Body of pancreas (tissue), 4 donors: ENCODE results near the gene HPRT1. TPM values are rescaled to one million over a fixed set of nuclear protein-coding genes. Genes with fewer than 3 reads are reported as not detected.

ENCODE experiments used
- ATAC-seq: fragments of 150-250 bp; one replicate; pipeline ENCODE4 v1.9.1; 2016
- DNase-seq, 4 donors: peaks; one replicate each; pipeline ENCODE4 v3.0.0-alpha.2; 2019
- H3K27ac ChIP-seq, 4 donors: fragments of 200-600 bp; sonication (generic); 1 replicate in 3 of 4; 2 replicates in 1 of 4; pipeline versions ENCODE4 v1.5.1 to v1.6.1; 2016 to 2019; ENCODE audit warnings: mild to moderate bottlenecking in 1 of 4, mixed read lengths in 1 of 4, moderate library complexity in 1 of 4
- H3K27me3 ChIP-seq, 2 donors: fragments of 200-600 bp; sonication (generic); one replicate each; pipeline ENCODE4 v1.6.0; 2016; ENCODE audit warnings: mild to moderate bottlenecking in 1 of 2
- H3K36me3 ChIP-seq, 2 donors: fragments of 200-600 bp; sonication (generic); replicated peaks in 1 of 2; 2 replicates each; pipeline ENCODE4 v1.5.1; 2016; ENCODE audit warnings: low read depth in 2 of 2; ENCODE audit not compliant: insufficient read depth in 1 of 2
- H3K4me1 ChIP-seq: fragments of 200-600 bp; sonication (generic); one replicate; pipeline ENCODE4 v1.6.0; 2016
- H3K4me3 ChIP-seq, 2 donors: fragments of 200-600 bp; sonication (generic); 1 replicate in 1 of 2; 2 replicates in 1 of 2; pipeline ENCODE4 v1.5.1; 2016 to 2019
- H3K9me3 ChIP-seq, 3 donors: fragments of 200-600 bp; sonication (generic); 1 replicate in 2 of 3; 2 replicates in 1 of 3; pipeline ENCODE4 v1.5.1; 2016
- CTCF ChIP-seq, 7 experiments: fragments of 450-650 bp in 4 of 7; fragments of 200-600 bp in 3 of 7; sonication (generic) in 3 of 7; IDR thresholded peaks; one replicate each; pipeline ENCODE4 v1.5.1; 2016 to 2019; ENCODE audit warnings: antibody characterized with exemption in 7 of 7
- POLR2A ChIP-seq, 3 donors: fragments of 450-650 bp; IDR thresholded peaks; one replicate each; pipeline ENCODE4 v1.6.1; 2016; ENCODE audit warnings: antibody characterized with exemption in 3 of 3, mild to moderate bottlenecking in 2 of 3
- WGBS, 2 donors: methylation state at CpG; one replicate each; pipeline ENCODE4 v1.1.5; 2017; 5-methylcytosine and 5-hydroxymethylcytosine counted together
- intact Hi-C: fragments of 100-400 bp; cut with DNase I; formaldehyde crosslinking; loops from one replicate; pipeline ENCODE4 v1.15.1; 2023
- total RNA-seq, 2 donors: library from RNA; depleted of rRNA; stranded (reverse); fragments of >200 nt; gene quantifications; one replicate each; pipeline ENCODE4 v1.1.0, GENCODE V29; 2016

HPRT1 gene
- total RNA-seq, 2 donors from 2014 or later = 15.8 to 18.7 TPM

GRCh38 chrX:134469486-134469885 lies 9.5 kb downstream of the HPRT1 start:
- no peaks in the 10 kb centered on the region for H3K4me1 ChIP-seq
- H3K27ac ChIP-seq = no peak overlapping the region
- intact Hi-C loops = no loop called here
- H3K4me3 ChIP-seq = no peak overlapping the region
- DNase-seq (no peak), ATAC-seq (no peak)
- no peaks in the 10 kb centered on the region for H3K36me3 ChIP-seq
- H3K9me3 ChIP-seq = no peaks in the 10 kb centered on the region
- TF ChIP-seq CTCF (IDR thresholded peaks at IDR 0.05) = no peak
- no peak for TF ChIP-seq POLR2A (IDR thresholded peaks at IDR 0.05)
- no peaks in the 10 kb centered on the region for H3K27me3 ChIP-seq
- WGBS, 2 donors = 17 to 36% methylated on average over 2 of the region's 2 CpGs

DNA sequence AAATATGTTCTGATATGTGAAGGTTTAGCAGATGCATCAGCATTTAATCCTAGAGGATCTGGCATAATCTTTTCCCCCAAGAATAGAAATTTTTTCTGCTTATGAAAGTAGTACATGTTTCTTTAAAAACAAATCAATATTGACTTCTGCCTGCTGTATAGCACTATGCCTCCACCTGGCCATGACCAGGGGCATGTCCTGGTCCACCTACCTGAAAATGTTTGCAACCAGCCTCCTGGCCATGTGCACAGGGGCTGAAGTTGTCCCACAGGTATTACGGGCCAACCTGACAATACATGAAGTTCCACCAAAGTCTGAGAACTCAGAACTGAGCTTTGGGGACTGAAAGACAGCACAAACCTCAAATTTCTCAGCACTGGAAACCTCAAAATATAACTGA lies 10.0 kb downstream of the HPRT1 start:
- no peak for TF ChIP-seq CTCF (IDR thresholded peaks at IDR 0.05)
- no peak for TF ChIP-seq POLR2A (IDR thresholded peaks at IDR 0.05)
- no peak for ATAC-seq
- H3K4me1 ChIP-seq = no peaks in the 10 kb centered on the region
- H3K27ac ChIP-seq = no peak overlapping the region
- WGBS, 2 donors = 50 to 67% methylated on average over 1 of the region's 1 CpG
- H3K9me3 ChIP-seq = no peaks in the 10 kb centered on the region
- peak in 1 of 4 donors; percentile 18 for DNase-seq
- no peak overlapping the region for H3K4me3 ChIP-seq
- intact Hi-C loops = no loop called here
- H3K36me3 ChIP-seq = no peaks in the 10 kb centered on the region
- H3K27me3 ChIP-seq = no peaks in the 10 kb centered on the region

DNA sequence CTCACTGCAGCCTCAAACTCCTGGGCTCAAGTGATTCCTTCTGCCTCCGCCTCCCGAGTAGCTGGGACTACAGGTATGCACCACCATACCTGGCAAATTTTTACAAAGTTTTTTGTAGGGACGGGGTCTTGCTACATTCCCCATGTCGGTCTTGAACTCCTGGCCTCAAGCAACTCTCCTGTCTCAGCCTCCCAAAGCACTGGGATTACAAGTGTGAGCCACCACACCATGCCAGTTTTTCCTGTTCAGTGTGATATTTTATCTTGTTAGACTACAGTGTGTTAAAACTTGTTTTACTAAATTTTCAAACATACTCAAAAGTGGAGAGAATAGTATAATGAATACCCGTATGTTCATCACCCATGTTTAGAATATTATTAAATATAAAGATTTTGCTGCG lies 12.1 kb downstream of the HPRT1 start:
- Histone ChIP-seq H3K36me3 (no peaks in the 10 kb centered on the region), H3K4me3 (no peak overlapping the region), H3K27ac (no peak overlapping the region), H3K9me3 (no peaks in the 10 kb centered on the region), H3K4me1 (no peaks in the 10 kb centered on the region), H3K27me3 (no peaks in the 10 kb centered on the region)
- no peak for TF ChIP-seq CTCF (IDR thresholded peaks at IDR 0.05)
- no peak for TF ChIP-seq POLR2A (IDR thresholded peaks at IDR 0.05)
- ATAC-seq (no peak), DNase-seq (no peak)
- WGBS, 2 donors = 96 to 97% methylated on average over 4 to 6 of the region's 6 CpGs
- intact Hi-C loops = no loop called here

- H3K27ac ChIP-seq = no peak overlapping the region
- DNase-seq (no peak), ATAC-seq (no peak)
- no peak for TF ChIP-seq POLR2A (IDR thresholded peaks at IDR 0.05)
- H3K4me3 ChIP-seq = no peak overlapping the region
- intact Hi-C loops = no loop called here
- no peaks in the 10 kb centered on the region for H3K27me3 ChIP-seq
- H3K36me3 ChIP-seq = no peaks in the 10 kb centered on the region
- H3K9me3 ChIP-seq = no peaks in the 10 kb centered on the region
- no peaks in the 10 kb centered on the region for H3K4me1 ChIP-seq
- 79 to 89% methylated on average over 1 of the region's 1 CpG for WGBS, 2 donors
Observed at GRCh38 chrX:134476284-134476683, 16.3 kb downstream of the HPRT1 start.

DNA sequence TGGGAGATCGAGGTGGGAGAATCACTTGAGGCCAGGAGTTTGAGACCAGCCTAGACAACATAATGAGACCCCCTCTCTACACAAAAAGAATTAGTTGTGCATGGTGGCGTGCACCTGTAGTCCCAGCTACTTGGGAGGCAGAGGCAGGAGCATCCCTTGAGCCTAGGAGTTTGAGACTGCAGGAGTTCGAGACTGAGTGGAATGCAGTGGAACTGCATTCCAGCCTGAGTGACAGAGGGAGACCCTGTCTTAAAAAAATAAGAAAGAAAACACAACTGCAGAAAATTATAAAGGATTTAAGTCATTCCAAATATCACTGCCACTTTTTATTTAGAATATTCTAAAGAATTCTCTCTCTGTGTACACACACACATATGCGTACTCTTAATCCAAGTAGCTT lies 18.4 kb downstream of the HPRT1 start:
- Histone ChIP-seq H3K9me3 (no peaks in the 10 kb centered on the region), H3K4me1 (no peaks in the 10 kb centered on the region), H3K36me3 (no peaks in the 10 kb centered on the region), H3K27ac (no peak overlapping the region), H3K4me3 (no peak overlapping the region), H3K27me3 (no peaks in the 10 kb centered on the region)
- no peak for ATAC-seq
- TF ChIP-seq POLR2A (IDR thresholded peaks at IDR 0.05) (no peak), CTCF (IDR thresholded peaks at IDR 0.05) (no peak)
- intact Hi-C loops = no loop called here
- WGBS, 2 donors = 89 to 93% methylated on average over 3 to 4 of the region's 4 CpGs
- no peak for DNase-seq
